ENCODE results near the gene RALGAPA2. TPM values are rescaled to one million over a fixed set of nuclear protein-coding genes. Genes with fewer than 3 reads are reported as not detected.

The RALGAPA2 gene
- total RNA-seq, 2 experiments from 2014 or later = 21.2 to 21.9 TPM

DNA sequence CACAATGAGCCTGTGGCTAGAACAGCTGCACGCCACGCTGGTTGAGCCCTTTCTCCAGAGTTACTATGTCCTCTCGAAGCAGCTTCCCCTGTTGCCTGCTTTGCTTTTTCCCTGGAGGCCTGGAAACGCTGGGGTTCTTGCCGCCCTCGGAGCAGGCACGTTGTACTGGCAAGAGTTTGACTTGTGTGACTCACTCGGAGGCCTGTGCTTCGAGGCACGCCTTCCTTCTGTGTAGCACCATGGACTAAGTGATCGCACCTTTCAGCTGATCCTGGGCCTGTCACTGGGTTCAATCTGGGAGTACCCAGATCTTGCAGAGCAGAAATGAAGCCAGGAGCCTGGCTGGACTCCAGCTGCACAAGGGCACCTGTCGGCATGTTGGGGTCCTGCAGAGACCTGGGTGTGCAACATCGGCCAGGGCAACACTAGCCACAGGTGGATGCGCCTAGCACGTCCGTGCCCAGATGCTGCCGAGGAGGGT lies 339.3 kb downstream of the RALGAPA2 start:
- Histone ChIP-seq H3K9me3 (ENCODE audit: control insufficient read depth in 1 of 2, insufficient read depth in 1 of 2, low read length in 2 of 2) (no peaks in the 10 kb centered on the region), H3K27ac (ENCODE audit: low read depth in 1 of 2, low read length in 2 of 2) (no peak overlapping the region), H3K4me1 (ENCODE audit: insufficient read depth, low read length) (no peaks in the 10 kb centered on the region), H3K27me3 (ENCODE audit: control insufficient read depth in 1 of 2, insufficient read depth in 2 of 2, low read length in 2 of 2) (peaks cover 26 to 43% of the 10 kb centered on the region in 2 experiments), H3K4me3 (ENCODE audit: low read length) (no peak overlapping the region), H3K36me3 (ENCODE audit: insufficient read depth, low read length) (no peaks in the 10 kb centered on the region)
- ChIA-PET POLR2A (no interaction called here), CTCF (no interaction called here)
- peaks cover 7% of the 10 kb centered on the region for H3K4me1 Mint-ChIP-seq (ENCODE audit: low read depth)
- H3K36me3 Mint-ChIP-seq (ENCODE audit: low read depth) = no peaks in the 10 kb centered on the region
- no peak for ATAC-seq (ENCODE audit: poor library complexity)
- no peak overlapping the region for H3K27ac Mint-ChIP-seq
- peaks cover 61% of the 10 kb centered on the region for H3K27me3 Mint-ChIP-seq
- H3K4me3 Mint-ChIP-seq = no peak overlapping the region
- intact Hi-C loops (cut with DNase I, micrococcal nuclease) = no loop called here
- no peak for DNase-seq
- TF ChIP-seq, protein P1, sequence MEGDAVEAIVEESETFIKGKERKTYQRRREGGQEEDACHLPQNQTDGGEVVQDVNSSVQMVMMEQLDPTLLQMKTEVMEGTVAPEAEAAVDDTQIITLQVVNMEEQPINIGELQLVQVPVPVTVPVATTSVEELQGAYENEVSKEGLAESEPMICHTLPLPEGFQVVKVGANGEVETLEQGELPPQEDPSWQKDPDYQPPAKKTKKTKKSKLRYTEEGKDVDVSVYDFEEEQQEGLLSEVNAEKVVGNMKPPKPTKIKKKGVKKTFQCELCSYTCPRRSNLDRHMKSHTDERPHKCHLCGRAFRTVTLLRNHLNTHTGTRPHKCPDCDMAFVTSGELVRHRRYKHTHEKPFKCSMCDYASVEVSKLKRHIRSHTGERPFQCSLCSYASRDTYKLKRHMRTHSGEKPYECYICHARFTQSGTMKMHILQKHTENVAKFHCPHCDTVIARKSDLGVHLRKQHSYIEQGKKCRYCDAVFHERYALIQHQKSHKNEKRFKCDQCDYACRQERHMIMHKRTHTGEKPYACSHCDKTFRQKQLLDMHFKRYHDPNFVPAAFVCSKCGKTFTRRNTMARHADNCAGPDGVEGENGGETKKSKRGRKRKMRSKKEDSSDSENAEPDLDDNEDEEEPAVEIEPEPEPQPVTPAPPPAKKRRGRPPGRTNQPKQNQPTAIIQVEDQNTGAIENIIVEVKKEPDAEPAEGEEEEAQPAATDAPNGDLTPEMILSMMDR (IDR thresholded peaks at IDR 0.05) = no peak
- no peaks in the 10 kb centered on the region for H3K9me3 Mint-ChIP-seq

DNA sequence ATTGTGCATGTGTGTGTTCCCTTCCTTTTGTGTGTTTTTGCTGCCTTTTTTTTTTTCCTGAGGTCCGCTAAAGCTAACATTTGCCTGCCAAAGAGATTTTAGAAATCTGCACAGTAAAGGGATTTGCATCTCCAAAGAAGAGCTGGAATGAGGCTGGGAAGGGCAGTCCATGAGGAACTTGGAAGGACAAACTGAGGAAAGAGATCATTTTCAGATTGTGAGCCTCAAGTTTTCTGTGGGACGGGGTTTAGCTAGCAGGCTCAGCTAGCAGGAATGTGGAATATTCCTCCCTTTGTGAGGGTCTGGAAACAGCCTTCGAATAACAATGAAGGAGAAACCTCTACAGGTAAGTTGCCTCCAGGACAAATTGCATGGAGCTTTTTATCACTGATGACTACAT lies 340.8 kb downstream of the RALGAPA2 start:
- Mint-ChIP-seq H3K4me1 (ENCODE audit: low read depth) (peaks cover 7% of the 10 kb centered on the region), H3K36me3 (ENCODE audit: low read depth) (no peaks in the 10 kb centered on the region), H3K27me3 (peaks cover 63% of the 10 kb centered on the region), H3K4me3 (no peak overlapping the region), H3K9me3 (no peaks in the 10 kb centered on the region), H3K27ac (no peak overlapping the region)
- ChIA-PET POLR2A (no interaction called here), CTCF (no interaction called here)
- no peak overlapping the region for H3K27ac ChIP-seq (ENCODE audit: low read depth in 1 of 2, low read length in 2 of 2)
- H3K4me1 ChIP-seq (ENCODE audit: insufficient read depth, low read length) = peaks cover 3% of the 10 kb centered on the region
- DNase-seq (no peak), ATAC-seq (ENCODE audit: poor library complexity) (no peak)
- H3K36me3 ChIP-seq (ENCODE audit: insufficient read depth, low read length) = no peaks in the 10 kb centered on the region
- TF ChIP-seq, protein P1 (IDR thresholded peaks at IDR 0.05) = no peak
- intact Hi-C loops (cut with DNase I, micrococcal nuclease) = no loop called here
- H3K27me3 ChIP-seq (ENCODE audit: control insufficient read depth in 1 of 2, insufficient read depth in 2 of 2, low read length in 2 of 2) = peaks cover 30 to 50% of the 10 kb centered on the region in 2 experiments
- H3K4me3 ChIP-seq (ENCODE audit: low read length) = no peak overlapping the region
- no peaks in the 10 kb centered on the region for H3K9me3 ChIP-seq (ENCODE audit: control insufficient read depth in 1 of 2, insufficient read depth in 1 of 2, low read length in 2 of 2)

DNA sequence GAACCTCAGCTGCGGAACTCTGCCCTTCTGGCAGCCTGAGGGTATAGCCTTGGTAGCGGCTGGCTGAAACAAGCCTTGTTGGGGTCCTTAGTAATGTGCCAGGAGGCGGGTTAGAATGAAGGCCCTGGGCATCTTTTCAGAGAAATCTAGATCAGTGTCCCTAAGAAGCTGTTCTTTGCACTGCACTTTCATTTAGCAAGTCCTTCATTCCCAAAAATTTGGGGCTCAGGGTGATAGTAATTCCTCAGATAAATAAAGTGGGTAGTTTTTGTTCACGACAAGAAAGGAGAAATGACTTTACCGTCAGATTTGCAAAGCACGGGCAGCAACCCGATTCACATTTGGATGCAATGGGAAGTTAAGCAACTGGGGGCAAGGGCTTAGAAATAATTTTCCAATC lies 341.4 kb downstream of the RALGAPA2 start:
- Mint-ChIP-seq H3K36me3 (ENCODE audit: low read depth) (no peaks in the 10 kb centered on the region), H3K4me1 (ENCODE audit: low read depth) (peaks cover 7% of the 10 kb centered on the region), H3K27ac (no peak overlapping the region), H3K4me3 (no peak overlapping the region), H3K27me3 (peaks cover 69% of the 10 kb centered on the region), H3K9me3 (no peaks in the 10 kb centered on the region)
- Histone ChIP-seq H3K27me3 (ENCODE audit: control insufficient read depth in 1 of 2, insufficient read depth in 2 of 2, low read length in 2 of 2) (peaks cover 30 to 54% of the 10 kb centered on the region in 2 experiments), H3K4me1 (ENCODE audit: insufficient read depth, low read length) (peaks cover 3% of the 10 kb centered on the region), H3K4me3 (ENCODE audit: low read length) (no peak overlapping the region), H3K36me3 (ENCODE audit: insufficient read depth, low read length) (no peaks in the 10 kb centered on the region), H3K27ac (ENCODE audit: low read depth in 1 of 2, low read length in 2 of 2) (no peak overlapping the region), H3K9me3 (ENCODE audit: control insufficient read depth in 1 of 2, insufficient read depth in 1 of 2, low read length in 2 of 2) (no peaks in the 10 kb centered on the region)
- TF ChIP-seq, protein P1 (IDR thresholded peaks at IDR 0.05) = no peak
- ATAC-seq (ENCODE audit: poor library complexity) = no peak
- intact Hi-C loops (cut with DNase I, micrococcal nuclease) = no loop called here
- ChIA-PET POLR2A (no interaction called here), CTCF (no interaction called here)
- DNase-seq = no peak

Measured in CD4-positive, alpha-beta T cell (primary cell).